Kidney (tissue), 14 donors: ENCODE results near the gene GRM3. TPM values are rescaled to one million over a fixed set of nuclear protein-coding genes. Genes with fewer than 3 reads are reported as not detected.
A peak's percentile ranks its signal among the peaks of the same experiment; 100 is the strongest.

Source experiments
- DNase-seq, 5 donors: peaks; one replicate each; pipeline ENCODE4 v3.0.0-alpha.2; 2013 to 2020
- FAIRE-seq: peaks from 2 replicates; lab custom pipeline; 2012; peaks lifted over from hg19 to GRCh38; lab: Jason Lieb, UNC
- H3K27ac ChIP-seq, 2 donors: one replicate each; pipeline ENCODE4 v1.7.0; 2013; ENCODE audit warnings: low read depth in 2 of 2, low read length in 2 of 2, inconsistent platforms in 1 of 2
- H3K27me3 ChIP-seq: one replicate; pipeline ENCODE4 v1.7.1; 2013; ENCODE audit warnings: low read length, inconsistent platforms; ENCODE audit not compliant: control insufficient read depth, insufficient read depth
- H3K36me3 ChIP-seq, 3 donors: one replicate each; pipeline versions ENCODE4 v1.7.0 to v1.7.1; 2013; ENCODE audit warnings: low read length in 3 of 3, control low read depth in 1 of 3, inconsistent platforms in 1 of 3; ENCODE audit not compliant: insufficient read depth in 3 of 3, control insufficient read depth in 2 of 3
- H3K4me1 ChIP-seq, 3 donors: one replicate each; pipeline versions ENCODE4 v1.7.0 to v1.7.1; 2013; ENCODE audit warnings: low read length in 3 of 3, inconsistent platforms in 1 of 3, low read depth in 1 of 3; ENCODE audit not compliant: control insufficient read depth in 2 of 3, insufficient read depth in 2 of 3
- H3K4me3 ChIP-seq, 3 donors: one replicate each; pipeline versions ENCODE4 v1.7.0 to v1.8.1; 2013; ENCODE audit warnings: low read length in 3 of 3, control low read depth in 1 of 3, inconsistent platforms in 1 of 3
- H3K9ac ChIP-seq, 3 donors: one replicate each; pipeline versions ENCODE4 v1.7.0 to v1.7.1; 2013; ENCODE audit warnings: low read length in 3 of 3, control low read depth in 1 of 3, inconsistent platforms in 1 of 3
- H3K9me3 ChIP-seq, 3 donors: one replicate each; pipeline versions ENCODE4 v1.7.0 to v1.7.1; 2013; ENCODE audit warnings: low read length in 3 of 3, control low read depth in 1 of 3, inconsistent platforms in 1 of 3; ENCODE audit not compliant: control insufficient read depth in 2 of 3, insufficient read depth in 1 of 3
- CTCF ChIP-seq: IDR thresholded peaks from 3 replicates; pipeline ENCODE4 v1.5.1; 2012; ENCODE audit warnings: mild to moderate bottlenecking, moderate library complexity, borderline replicate concordance; ENCODE audit not compliant: insufficient read depth; ENCODE audit errors: extremely low read depth
- intact Hi-C: fragments of 100-400 bp; cut with DNase I; formaldehyde crosslinking; loops from one replicate; pipeline ENCODE4 v1.11.1; 2022
- polyA plus RNA-seq: library from polyadenylated mRNA; stranded (reverse); fragments of 350-450 nt; fragmentation: Illumina TruSeq; extraction: RNeasy Lipid Tissue Mini Kit (QIAGEN cat#74804); gene quantifications from one replicate; pipeline ENCODE4 v1.2.3, GENCODE V29; 2014; ENCODE audit warnings: low read depth, low replicate concordance; ENCODE audit not compliant: insufficient read depth
- total RNA-seq: library from RNA; stranded (reverse); fragmentation: NEBNext Ultra II Directional; extraction: Animal tissue kit (Norgen Biotek cat#: 25700); gene quantifications from one replicate; pipeline ENCODE4 v1.2.1, GENCODE V29; 2021
- donor health status: control.
- donor health status: control.
- donor health status: control.
- donor health status: control.
- donor health status: control.
- donor health status: DM: yes; HTN: yes; CAD: no.
- donor health status: Normal renal cell carcinoma (clear cell type).

GRM3 gene
- total and polyA plus RNA-seq, 2 donors from 2014 or later: not detected

- DNase-seq: peak in 1 of 5 donors; percentile 53
- H3K36me3 ChIP-seq: no peaks in the 10 kb centered on the region
Measured at GRCh38 chr7:86786376-86786775, 142.7 kb downstream of the GRM3 start.

GRCh38 chr7:86788948-86789347 lies 145.2 kb downstream of the GRM3 start:
- H3K9ac ChIP-seq: no peak overlapping the region
- no peak overlapping the region for H3K4me3 ChIP-seq
- no peaks in the 10 kb centered on the region for H3K4me1 ChIP-seq
- DNase-seq: no peak
- H3K27me3 ChIP-seq: no peaks in the 10 kb centered on the region
- TF ChIP-seq CTCF: no peak
- no peaks in the 10 kb centered on the region for H3K9me3 ChIP-seq
- FAIRE-seq: no peak
- H3K27ac ChIP-seq: no peak overlapping the region
- intact Hi-C loops: no loop called here
- H3K36me3 ChIP-seq: no peaks in the 10 kb centered on the region

More at GRCh38 chr7:86786376-86786775, 142.7 kb downstream of the GRM3 start:
- H3K4me3 ChIP-seq: no peak overlapping the region
- no peaks in the 10 kb centered on the region for H3K27me3 ChIP-seq
- H3K9ac ChIP-seq: no peak overlapping the region
- TF ChIP-seq CTCF: no peak
- H3K9me3 ChIP-seq: no peaks in the 10 kb centered on the region
- intact Hi-C loops: no loop called here
- FAIRE-seq: no peak
- H3K27ac ChIP-seq: no peak overlapping the region
- H3K4me1 ChIP-seq: no peaks in the 10 kb centered on the region

- H3K36me3 ChIP-seq: no peaks in the 10 kb centered on the region
- FAIRE-seq: no peak
- no peak overlapping the region for H3K27ac ChIP-seq
- no peak for TF ChIP-seq CTCF
- H3K27me3 ChIP-seq: no peaks in the 10 kb centered on the region
- H3K9me3 ChIP-seq: no peaks in the 10 kb centered on the region
- no peak overlapping the region for H3K9ac ChIP-seq
- no peaks in the 10 kb centered on the region for H3K4me1 ChIP-seq
- intact Hi-C loops: no loop called here
- DNase-seq: no peak
- H3K4me3 ChIP-seq: no peak overlapping the region
Measured at GRCh38 chr7:86790383-86790782, 146.7 kb downstream of the GRM3 start.

DNA sequence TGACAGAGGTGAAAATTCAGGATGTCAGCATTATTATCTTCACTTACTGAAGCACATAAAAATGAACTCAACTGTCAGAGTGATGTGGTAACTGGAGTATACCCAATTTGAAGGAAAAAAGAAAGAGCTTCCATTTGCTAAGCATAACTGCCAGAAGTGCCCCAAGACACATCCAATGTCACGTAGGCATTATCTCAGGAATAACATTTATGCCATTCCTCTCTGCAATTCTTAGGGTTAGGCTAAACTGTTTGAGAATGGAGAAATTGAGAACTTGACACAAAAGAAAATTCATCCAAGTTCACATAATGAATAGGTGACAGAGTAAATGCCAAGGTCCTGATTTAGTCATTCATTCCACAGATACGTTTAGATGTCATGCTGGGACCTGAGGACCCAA lies 148.6 kb downstream of the GRM3 start:
- Histone ChIP-seq H3K27ac (no peak overlapping the region), H3K27me3 (no peaks in the 10 kb centered on the region), H3K9me3 (peaks cover 0 to 3% (median 0%) of the 10 kb centered on the region in 3 donors), H3K9ac (no peak overlapping the region), H3K4me3 (no peak overlapping the region), H3K36me3 (no peaks in the 10 kb centered on the region), H3K4me1 (no peaks in the 10 kb centered on the region)
- FAIRE-seq (no peak), DNase-seq (no peak)
- intact Hi-C loops: no loop called here
- no peak for TF ChIP-seq CTCF
